H54 (cell line): Measurements from ENCODE around the gene BDNF.
"Not testable (repeated sequence)": the region's sequence is repeated elsewhere in the genome, so short reads cannot be mapped to it uniquely, and the experiment has no call there.

Experiments used
- DNase-seq: peaks from one replicate; pipeline ENCODE4 v3.0.0; 2011; ENCODE audit warnings: low spot score, mixed read lengths; ENCODE audit not compliant: insufficient read length
- FAIRE-seq: peaks from 3 replicates; lab custom pipeline; 2011; peaks lifted over from hg19 to GRCh38; lab: Jason Lieb, UNC
- POLR2A ChIP-seq: IDR thresholded peaks from 2 replicates; pipeline ENCODE4 v1.6.1; 2011; ENCODE audit warnings: low read depth, mild to moderate bottlenecking, low read length

Gene BDNF

DNA sequence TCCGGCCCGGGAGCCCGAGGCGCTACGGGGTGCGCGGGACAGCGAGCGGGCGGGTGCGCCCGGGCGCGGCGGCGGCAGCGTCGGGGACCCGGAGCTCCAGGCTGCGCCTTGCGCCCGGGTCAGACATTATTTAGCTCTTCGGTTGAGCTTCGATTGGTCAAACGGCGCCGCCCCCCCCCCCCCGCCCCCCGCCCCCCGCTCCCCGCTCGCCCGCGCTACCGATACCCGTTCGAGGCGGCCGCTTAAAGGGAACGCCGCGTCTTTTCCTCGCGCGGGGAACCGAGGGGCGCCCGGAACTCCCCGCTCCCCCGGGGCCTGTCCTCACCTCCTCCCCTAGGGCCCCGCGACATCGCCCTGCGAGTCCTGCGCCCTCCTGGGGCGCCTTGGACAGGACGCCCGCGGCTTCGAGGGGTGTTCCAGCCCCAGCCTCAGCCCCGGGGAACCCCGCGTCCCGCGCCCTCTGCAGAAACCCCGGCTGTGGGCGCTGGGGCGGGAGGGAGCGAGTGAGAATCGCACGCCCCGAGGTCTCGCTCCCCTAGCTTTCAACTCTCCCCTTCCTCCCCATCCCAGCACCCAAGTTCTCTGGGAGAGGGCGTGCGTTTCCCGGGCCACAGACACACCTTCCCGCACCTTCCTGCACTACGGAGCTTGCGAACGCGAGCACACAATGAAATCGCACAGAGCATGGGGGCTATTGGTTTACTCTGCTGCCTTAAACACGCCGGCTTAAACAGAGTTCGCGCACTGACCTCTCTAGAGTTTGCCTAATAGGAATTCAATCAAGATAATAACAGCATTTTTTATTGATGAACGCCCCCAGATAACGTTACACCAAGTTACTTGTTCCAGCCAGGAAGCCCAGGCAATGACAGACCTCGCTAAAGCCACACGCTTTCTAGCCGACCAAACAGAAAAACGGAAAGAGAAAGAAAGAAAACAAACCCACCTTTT lies at the start of gene BDNF:
TSS of gene BDNF (minus strand) at position 105 of the 951 bp plus-strand sequence. CDS start 41,891 bp downstream, outside the sequence.
- peak; percentile 76 for TF ChIP-seq POLR2A
- peak; percentile 51 for DNase-seq
- no peak for FAIRE-seq

DNA sequence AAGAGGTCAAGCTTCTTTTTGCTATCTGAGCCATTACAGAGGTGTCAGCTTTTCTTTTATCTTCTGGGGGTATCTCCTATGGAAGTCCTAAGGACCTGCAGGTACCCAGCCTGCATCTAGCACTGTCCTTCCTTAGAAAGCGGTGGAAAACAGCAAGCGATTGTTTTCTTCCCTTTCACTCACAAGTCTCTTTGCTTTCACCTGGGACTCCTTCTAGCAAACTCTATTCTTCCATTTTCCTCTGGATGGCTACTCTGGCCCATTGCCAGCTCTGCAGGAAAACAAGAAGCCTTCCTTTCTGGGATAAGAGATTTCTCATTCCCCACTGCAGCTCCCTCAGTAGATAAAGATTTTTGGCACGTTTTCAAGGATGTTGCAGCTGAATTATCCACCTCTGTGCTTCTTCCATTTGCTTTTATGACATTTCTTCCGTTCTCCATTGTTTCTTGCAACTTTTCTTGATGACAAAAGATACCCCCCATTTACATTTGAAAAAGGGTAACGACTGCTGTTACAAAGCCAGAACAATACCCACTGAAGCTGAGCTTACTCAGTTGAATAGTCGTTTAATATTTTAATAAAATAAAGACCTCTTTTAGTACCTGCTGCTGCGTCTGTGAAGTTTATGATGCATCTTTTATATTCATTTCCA lies 40.2 kb upstream of the BDNF start:
- TF ChIP-seq POLR2A = no peak
- DNase-seq (no peak), FAIRE-seq (no peak)

DNA sequence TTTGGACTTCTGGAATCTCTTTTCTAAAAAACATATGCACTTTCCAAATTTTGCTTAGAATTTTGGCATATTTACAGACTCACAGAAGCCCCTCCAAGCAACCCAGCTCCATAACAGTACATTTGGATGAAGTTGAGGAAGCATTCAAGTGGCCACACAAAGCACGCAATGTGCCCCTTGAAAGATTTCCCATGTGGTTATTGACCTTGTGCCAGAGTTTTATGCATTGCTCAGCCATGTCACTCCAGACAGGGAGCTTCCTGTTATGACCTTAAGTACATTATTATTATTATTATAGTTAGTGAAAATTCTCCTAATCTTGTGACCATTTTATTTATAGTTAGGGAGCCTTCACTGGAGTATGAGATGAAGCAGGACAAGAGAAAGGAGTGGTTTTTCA lies 35.0 kb upstream of the BDNF start:
- no peak for TF ChIP-seq POLR2A
- FAIRE-seq (no peak), DNase-seq (no peak)

DNA sequence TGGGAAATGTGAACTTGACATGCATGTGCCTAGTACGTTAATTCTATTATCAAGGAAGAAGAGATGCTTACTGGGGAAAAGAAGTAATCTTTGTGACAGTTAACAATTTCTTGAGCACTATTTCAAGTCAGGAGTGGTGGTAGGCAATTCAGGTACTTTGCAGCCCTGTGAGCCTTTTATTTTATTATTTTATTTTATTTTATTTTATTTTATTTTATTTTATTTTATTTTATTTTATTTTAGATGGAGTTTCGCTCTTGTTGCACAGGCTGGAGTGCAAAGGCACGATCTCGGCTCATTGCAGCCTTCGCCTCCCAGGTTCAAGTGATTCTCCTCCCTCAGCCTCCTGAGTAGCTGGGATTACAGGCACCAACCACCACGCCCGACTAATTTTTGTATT lies 31.5 kb upstream of the BDNF start:
- FAIRE-seq, DNase-seq: not testable (repeated sequence)

DNA sequence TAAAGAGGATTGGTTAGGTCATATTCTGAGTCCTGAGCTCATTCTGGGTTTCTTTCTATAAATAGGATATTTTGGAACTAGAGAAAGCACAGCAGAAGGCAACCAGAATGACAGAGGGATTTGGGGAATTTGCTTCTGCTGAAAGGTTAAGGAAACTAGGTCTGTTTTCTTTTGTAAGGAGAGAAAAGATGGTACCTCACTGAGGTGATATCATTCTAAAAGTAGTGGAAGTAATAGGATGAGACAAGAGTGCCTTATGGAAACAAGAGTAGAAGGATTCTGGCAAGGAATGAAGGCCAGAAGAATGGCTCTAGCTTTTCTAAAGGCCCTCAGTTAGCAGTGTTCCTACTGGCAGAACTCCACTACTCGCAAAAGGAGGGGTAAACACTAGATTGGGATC lies 26.7 kb upstream of the BDNF start:
- FAIRE-seq (no peak), DNase-seq (no peak)
- TF ChIP-seq POLR2A = no peak

DNA sequence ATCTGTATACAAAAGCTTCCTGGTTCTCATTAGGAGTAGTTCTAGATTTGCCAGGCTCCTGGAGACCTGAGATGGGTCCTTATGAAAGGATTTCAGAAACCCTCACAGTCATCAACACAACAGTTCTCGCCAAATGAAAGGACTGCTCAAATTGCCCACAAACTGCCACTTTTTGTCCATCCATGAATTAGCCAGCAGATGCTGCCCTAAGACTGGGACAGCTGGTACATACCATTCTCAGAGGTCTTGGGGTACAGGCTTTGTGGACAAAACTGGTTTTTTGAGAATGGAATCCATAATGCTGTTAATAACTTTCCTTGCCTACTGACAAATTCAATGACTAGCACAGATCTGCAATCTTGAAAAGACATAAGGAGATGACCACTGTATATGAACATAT lies 23.4 kb upstream of the BDNF start:
- FAIRE-seq = no peak

DNA sequence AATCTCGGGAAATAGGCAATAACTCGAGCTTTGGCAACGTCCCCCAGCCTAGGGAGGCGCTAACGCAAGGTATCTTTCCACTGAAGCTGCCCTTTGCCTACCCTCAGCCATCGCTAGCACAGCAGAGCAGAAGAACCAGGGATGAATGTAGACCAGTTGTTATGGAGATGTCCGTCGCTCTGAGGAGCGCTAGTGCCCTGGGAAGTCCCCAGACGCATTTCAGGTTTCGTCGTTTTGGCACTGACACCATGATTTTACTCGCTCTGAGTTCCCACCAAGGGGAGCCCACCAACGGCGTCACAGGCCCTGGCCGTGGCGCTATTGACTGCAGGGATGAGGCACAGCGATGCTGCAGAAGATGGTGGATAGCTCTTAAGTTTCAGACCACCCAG lies 22.7 kb upstream of the BDNF start:
- TF ChIP-seq POLR2A = no peak
- DNase-seq (no peak), FAIRE-seq (no peak)

More for the DNA sequence above, 23.4 kb upstream of the BDNF start:
- no peak for TF ChIP-seq POLR2A
- DNase-seq = no peak

DNA sequence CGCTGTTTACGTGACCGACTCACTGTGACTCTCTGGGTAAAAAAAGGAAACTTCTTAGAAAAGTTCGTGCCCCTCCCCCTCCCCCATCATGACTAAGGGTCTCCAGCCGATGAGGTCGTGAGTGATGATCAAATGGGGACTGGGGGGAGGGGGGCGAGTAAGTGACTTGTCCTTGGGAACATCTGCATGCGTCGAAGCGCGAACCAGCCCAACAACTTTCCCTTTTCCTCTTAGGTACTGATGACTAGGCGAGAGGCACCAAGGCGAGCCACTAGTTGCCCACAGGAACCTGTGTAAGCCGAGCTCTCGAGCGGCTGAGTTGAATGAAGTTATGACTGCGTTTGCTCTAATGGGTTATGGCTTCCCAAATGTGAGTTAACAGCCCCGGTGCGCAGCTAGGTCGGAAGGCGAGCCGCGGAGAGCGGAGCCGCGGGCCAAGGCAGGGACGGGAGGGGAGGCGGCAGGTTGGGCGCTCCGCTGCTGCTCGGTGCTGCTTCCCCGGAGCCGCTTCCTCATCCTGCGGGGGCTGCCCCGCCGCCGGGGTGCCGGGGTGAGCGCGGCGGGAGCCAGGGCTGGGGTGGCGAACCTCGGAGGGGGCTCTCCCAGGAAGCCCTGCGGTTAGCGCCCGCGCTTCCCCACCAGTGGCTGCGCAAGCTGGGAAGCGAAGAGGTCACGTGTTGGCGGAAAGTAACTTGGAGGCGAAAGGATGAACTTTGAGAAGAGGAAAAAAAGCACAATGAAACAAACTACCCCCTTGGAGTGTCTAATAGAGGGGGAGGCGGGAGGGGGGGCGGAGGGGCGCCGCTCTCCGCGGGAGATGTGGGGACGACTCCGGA lies 22.1 kb upstream of the BDNF start:
- no peak for DNase-seq

DNA sequence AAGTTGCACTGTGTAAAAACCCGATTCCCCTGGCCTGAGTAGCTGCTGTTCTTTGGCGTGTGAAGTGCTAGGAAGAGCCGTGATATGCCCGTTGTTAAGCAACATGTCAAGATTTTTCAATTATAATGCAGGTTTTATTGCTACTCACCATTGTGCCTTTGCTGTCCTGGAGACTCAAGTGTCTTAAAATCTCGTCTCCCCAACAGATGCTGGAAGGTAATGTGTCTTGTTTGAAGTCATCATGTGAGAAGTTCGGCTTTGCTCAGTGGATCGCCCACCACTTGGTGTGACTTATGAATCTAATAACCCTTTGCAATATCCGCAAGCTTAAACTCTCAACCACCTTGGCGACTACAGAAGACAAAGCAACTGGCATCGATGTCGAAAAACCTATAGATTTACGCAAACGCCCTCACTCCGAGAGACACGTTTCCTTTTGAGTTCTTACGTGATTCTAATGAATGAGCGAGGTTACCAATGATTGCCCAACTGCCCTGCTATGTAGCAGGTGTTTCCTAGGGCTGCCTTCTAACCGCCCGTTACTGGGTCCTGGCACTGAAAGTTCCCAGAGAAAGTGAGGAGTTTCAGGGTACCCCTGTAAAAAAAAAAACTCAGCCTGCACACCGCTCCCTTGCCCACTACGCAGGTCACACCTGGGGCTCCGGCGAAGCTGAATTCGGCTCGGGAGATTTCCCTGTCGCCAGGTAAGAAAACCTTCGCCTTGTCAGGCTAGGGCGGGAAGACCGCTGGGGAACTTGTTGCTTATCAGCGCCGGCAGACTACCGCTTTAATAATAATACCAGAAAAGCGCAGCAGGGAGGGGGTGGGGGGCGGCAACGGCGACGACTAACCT lies 21.2 kb upstream of the BDNF start:
- no peak for TF ChIP-seq POLR2A
- FAIRE-seq (no peak), DNase-seq (no peak)

More for the DNA sequence above, 22.1 kb upstream of the BDNF start:
- no peak for FAIRE-seq
- 0 out of 2 replicates have a peak, but pooled peaks have one; percentile 23 for TF ChIP-seq POLR2A

DNA sequence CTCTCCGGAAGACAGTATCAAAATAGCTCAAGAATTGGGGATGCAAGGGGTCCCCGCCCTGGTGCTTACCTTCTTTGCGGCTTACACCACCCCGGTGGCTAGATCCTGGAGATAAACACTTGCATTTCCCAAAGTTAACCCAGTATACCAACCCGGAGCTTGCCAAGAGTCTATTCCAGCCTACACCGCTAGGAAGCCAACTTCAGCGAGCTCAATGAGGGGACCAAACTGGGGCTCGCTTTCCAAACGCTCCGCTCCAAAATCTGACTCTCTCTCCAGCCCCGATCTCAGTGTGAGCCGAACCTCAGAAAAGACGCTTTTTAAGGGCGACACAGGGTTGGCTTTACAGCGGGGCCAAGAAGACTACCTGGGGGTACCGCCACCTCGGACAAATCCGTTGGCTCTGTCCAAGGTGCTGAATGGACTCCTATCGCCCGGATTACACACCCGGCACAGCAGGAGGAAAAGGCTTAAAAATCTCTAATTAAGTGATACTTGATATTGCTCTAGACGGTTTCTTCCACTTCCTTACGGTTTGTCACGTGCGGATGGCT lies 20.1 kb upstream of the BDNF start:
- DNase-seq = no peak
- no peak for TF ChIP-seq POLR2A
- FAIRE-seq = no peak

DNA sequence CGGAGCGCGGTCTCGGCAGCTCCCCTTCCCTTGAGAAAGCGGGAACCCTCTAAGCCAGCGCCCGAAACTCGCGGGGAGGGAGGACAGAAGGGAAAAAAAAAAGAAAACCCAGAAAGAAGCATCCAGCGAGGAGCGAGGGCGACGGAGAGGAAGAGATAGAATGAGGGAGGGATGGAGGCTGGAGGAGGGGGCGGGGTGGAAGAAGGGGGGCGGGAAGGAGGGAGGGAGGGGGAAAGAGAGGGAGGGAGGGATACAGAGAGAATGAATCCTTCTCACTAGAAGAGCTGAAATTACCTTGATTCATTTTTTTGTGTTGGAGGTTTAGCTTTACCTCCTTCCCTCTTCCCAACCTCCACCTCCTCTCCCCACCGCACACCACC lies 19.3 kb upstream of the BDNF start:
- DNase-seq (no peak), FAIRE-seq (no peak)
- no peak for TF ChIP-seq POLR2A

DNA sequence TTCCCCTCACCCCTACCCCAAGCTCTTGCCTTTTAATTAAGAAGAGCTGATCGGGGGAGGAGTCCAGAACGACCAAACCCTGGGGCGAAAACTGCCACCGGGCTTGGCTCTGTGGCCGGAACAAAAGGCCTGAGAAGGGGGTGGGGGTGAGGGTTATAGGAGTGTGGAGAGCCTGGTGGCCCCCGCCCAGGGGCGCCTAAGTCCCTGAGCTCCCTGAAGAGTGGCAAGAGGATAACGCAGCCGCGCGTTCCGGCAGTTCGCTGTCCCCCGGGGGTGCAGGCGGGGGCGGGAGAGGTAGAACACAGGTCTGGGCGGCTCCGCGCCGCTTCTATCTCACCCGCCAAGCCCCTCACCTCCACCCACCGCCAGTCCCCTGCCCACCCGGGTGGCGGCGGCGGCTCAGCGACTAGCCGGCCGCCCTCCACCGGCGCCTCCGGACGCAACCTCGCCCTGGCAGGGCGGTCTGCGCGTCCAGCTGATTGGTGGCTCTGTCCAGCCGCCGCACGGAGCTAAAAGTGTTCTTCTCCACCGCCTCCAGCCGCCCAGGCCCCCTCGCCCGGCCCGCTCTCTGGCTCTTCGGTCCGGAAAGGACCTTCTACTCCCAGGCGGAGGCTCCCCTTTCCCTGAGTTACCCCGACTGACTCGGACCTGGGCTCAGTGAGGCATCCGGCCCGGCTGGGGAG lies 18.7 kb upstream of the BDNF start:
- FAIRE-seq = no peak
- TF ChIP-seq POLR2A = 0 out of 2 replicates have a peak, but pooled peaks have one; percentile 9
- peak; percentile 55 for DNase-seq

DNA sequence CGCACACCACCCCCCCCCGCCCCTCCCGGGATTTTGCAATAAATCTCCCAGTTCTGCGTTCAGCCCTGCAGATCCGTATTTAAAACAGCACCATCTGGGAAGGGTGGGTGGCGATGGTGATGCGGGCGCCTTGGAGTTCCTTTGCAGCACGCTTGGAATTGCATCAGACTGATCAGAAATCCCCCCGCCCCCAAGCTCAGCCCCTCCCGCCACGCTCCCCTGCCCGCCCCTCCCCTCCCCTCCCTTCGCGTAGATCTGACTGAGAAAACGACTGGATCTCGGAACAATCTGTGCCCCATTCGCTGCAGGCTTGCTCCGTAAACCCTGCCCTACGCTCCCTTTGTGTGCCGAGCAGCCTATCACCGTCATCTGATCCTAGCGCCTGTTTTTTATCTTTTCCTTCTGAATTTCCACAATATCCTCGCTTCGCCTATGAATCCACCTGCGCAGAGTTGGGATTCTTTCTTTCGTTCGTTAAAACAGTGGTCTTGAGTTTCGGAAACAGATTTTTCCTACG lies 18.1 kb upstream of the BDNF start:
- peak; percentile 59 for DNase-seq
- peak; percentile 45 for FAIRE-seq
- peak; percentile 69 for TF ChIP-seq POLR2A
